Right renal pelvis (tissue), 4 donors: Measurements from ENCODE around the gene ZNF346. TPM values are rescaled to one million over a fixed set of nuclear protein-coding genes. Genes with fewer than 3 reads are reported as not detected.

Experiments
- DNase-seq, 4 donors: peaks; one replicate each; pipeline ENCODE4 v3.0.0-alpha.2; 2013; ENCODE audit warnings: low read depth in 4 of 4, low spot score in 3 of 4, missing footprints in 1 of 4
- polyA plus RNA-seq, 4 donors: library from polyadenylated mRNA; unstranded; fragments of 120-200 nt; gene quantifications; one replicate each; pipeline ENCODE4 v1.2.1, GENCODE V29; 2013; ENCODE audit not compliant: insufficient read length in 4 of 4

ZNF346 gene
- polyA plus RNA-seq, 4 donors, result 20.0 to 26.9 (median 23.3) TPM

DNA sequence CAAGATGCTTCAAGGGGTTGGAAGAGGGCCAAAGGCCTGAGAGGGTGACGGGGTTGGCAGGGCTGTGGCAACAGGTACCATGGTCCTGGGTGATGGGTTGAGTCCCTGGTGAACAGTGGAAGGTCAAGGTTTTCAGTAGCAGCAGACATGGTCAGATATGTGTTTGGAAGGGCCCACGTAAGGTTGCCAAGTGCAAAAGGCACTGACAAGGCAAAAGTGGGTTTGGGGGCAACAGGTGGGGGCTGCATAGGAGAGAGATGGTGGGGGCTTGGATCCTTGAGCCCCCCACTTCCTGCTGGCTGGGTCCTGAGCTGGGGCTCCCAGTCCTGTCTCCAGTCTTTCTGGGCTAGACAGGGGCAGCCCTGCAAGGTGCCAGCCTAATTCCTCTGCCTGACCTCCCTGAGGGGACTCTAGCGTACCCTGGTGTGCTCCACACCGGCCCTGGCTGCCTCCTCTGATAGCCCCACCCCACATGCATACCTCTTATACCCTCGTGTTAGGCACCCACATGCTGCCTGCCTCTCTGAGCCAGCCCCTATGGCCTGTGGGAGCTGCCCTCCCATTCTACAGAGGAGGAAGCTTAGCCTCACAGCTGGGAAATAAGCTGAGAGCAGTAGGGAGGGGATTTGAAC is 90.2 kb downstream of the ZNF346 start:
- DNase-seq, result no peak

DNA sequence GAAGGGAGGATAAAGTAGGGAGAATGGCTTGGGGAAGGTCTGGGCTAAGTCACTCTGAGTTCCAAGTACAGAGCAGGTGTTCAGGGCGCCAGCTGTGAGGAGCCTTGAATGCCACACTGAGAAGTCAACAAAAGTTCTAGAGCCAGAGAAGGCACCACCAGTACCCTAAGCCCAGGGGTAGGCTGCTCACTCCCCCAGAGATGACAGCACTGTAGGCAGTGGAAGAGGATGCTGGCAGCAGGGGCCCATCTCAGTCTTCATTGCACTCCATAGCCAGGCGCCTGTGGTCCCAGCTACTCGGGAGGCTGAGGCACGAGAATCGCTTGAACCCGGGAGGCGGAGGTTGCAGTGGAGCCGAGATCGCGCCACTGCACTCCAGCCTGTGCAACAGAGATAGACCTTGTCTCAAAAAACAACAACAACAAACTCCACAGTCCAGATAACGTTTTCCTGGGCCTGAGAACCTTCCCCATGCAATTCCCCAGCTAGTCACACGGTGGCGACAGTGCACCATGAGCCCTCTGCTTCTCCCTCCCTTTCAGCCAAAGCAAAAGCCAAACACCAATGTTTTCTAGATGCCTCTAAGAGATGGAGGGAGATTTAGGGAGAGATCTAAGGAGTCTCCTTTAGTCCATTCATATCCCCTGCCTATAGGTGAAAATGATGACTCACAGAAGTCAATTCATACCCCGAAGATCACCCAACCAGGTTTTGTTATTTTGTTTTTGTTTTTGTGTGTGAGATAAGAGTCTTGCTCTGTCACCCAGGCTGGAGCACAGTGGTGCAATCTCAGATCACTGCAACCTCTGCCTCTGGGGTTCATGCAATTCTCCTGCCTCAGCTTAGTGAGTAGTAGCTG is 91.3 kb downstream of the ZNF346 start:
- DNase-seq, result peak in 2 of 4 donors; percentile 55 to 71

DNA sequence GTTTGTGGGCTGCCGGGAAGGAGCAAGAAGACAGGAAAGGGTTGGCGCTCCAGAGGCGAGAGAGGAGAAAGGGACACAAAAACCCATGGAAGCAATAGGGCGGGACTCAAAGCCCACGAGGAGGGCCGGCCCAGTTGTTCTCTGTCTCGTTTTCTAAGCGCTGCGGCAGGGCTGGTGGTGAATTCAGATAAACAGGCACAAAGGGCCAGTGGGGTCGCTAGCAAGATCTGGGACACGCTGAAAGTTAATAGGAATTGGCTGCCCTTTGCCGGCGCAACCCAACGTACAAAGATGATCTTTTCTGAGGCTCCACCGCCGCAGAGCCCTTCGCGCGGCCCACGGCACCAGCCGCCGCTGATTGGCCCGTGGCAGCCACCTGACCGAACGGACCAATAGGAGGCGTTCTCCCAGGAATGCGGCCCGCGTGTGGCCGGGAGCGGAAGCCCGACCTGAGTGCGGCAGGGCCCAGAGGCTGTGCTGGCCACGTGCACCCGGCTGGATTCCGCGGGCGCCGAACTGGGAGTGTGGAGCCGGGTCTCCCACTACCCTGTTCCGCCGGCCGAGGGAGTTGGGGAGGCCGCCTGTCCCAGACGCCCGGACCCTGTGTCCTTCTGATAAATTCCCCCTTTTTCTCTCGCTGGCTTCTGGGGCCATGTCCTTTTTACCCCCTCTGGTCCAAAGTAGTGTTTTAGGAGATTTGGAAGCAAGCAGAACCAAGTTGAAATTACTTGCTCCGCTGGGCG is 94.3 kb downstream of the ZNF346 start:
- peak in 3 of 4 donors; percentile 65 to 77 (median 73) for DNase-seq

DNA sequence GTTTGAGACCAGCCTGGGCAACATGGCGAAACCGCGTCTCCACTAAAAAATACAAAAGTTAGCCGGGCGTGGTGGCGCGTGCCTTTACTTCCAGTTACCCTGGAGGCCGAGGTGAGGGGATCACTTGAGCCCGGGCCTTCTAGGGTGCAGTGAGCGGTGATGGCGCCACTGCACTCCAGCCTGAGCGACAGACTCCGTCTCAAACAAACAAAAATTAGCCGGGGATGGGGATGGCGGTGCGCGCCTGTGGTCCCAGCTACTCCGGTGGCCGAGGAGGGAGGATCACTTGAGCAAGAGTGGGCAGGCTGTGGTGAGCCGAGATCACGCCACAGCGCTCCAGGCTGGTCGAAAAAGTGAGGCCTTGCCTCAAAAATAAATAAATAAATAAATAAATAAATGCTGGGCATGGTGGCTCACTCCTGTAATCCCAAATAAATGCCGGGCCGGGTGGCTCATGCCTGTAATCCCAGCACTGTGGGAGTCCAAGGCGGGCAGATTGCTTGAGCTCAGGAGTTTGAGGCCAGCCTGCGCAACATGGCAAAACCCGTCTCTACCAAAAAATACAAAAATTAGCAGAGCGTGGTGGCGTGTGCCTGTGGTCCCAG is 95.0 kb downstream of the ZNF346 start:
- DNase-seq, result no peak

DNA sequence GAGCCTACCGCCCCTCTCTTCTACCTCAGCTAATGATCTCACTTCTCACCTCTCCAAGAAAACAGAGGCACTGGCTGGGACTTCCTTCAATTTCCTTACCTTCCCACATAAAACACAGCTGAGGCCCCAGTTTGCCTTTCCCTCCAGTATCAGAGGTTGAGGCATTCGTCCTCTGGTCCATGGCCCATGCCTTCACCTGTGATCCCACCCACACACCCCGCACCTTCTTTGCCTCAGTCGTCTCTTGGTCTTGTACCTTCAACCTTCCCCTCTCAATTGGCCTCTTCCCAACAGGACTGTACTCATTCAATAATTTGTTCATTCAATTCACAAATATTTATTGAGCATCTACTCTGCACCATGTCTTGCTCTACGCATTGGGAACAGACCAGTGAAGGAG is 100.1 kb downstream of the ZNF346 start:
- no peak for DNase-seq

DNA sequence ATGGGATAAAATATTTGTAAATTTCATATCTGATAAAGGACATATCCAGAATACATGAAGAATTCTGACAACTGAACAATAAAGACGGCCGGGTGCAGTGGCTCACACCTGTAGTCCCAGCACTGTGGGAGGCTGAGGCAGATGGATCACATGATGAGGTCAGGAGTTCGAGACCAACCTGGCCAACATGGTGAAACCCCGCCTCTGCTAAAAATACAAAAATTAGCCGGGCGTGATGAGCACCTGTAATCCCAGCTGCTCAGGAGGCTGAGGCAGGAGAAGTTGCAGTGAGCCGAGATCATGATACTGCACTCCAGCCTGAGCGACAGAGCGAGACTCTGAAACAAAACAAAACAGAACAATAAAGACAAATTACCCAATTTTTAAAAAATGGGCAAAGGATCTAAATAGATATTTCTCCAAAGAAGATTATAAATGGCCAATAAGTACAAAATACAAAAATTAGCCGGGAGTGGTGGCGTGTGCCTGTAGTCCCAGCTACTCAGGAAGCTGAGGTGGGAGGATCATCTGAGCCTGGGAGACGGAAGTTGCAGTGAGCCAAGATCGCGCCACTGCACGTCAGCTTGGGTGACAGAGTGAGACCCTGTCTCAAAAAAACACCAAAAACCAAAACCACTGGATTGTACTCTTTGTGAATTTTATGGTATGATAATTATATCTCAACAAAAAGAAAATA is 101.4 kb downstream of the ZNF346 start:
- DNase-seq, result no peak

DNA sequence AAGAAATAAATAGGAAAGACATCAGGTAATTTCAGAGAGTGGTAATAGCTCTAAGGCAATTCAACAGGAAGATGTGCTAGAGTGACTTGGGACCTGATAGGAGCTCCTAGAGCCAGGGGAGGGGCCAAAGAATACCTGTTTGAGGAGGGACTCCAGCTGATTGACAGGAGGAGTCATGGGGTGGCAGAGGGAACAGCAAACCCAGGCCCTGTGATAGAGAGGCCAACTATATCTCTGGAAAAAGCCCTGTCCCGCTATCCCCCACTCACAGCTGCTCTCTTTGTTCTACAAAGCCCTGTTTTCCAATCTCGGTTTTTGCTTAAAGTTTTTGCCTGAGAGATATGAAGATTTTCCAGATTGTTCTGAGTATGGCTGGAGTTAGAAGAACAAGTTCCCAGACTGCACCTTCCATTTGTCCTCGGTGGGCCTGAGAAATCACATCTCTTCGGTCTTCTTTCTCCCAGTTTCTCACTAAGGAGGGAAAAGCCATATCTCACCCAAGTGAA is 102.0 kb downstream of the ZNF346 start:
- no peak for DNase-seq

DNA sequence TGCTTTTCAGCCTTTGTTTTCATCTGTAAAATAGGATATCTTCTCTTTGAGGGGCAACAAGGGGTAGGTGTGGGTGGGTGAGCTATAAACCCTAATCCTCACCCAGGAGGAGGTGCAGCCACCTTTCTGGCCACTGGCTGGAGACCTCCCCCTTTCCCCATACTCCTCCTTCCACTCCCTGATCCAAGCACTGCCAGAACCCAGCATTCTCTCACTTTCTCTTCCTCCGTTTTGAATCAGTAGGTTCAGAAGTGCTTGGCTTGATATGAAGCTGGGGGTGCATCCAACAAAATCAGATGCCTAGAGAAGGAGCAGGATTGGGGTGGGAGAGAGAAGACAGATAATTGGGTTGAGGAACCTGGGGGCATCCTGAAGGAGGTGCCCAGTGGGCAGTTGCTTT is 104.3 kb downstream of the ZNF346 start:
- no peak for DNase-seq

DNA sequence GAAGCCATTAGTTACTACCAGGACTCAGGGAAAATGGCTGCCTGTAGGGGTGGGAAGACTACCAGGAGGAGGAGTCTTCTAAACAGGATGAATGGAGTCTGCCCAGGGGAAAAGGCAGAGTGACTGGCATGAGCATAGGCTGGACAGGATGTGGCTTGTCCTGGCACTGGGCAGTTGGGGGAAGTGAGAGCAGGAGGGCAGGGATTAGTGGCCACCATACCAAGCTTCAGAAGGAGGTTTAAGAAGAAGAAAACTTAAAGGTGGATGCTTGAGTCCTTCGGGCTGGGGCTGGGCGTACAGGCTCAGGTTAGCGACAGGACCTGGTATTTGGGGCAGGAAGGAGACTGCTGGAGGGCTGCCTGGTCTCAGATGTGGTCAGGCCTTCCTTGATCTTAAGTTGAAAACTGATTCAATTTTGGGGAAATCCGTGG is 106.1 kb downstream of the ZNF346 start:
- DNase-seq, result no peak

DNA sequence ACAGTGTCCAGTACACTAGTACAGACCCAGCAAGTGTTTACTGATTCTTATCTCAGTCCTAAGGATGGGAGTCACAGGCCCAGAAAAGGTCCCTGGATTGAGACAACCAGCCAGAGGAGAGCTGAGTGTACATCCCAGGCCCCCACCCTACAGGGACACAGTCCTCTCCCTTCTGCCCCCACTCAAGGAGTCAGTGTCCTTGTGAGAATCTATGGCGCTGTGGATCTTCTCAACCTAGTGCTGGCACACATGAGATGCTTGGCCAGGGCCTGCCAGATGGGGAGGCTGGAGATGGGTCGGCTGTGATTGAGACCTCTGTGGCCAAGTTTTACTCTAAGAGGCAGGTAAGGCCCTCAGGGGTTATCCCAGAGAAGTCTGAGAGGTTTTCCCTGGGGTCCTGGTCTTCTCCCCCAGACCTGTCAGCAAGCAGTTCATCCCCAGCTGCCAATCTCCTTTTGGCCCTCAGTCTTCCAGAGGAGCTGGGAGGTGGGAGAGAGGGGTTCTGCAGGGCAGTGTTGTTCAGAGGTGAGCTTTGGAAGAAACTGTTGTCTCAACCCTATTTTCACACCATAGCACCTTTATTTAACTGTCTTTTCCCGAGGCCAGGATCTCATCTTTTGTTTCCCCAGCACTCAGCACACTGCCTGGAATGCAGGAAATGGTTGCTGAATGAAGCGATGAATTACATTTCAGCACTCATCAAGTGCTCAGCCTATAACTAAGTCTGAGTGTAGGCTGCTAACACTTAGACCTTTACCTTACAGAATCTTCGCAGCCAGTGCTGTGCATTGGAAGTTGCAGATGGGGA is 107.9 kb downstream of the ZNF346 start:
- no peak for DNase-seq

Other genes starting within 250 kb of the ZNF346 start
- gene UNC5A, start 212.1 kb upstream of the ZNF346 start, polyA plus RNA-seq, result under 1 TPM; 0.11 to 0.38 (median 0.16) TPM
- 1 to 10 TPM in 1 of 4 donors, under 1 TPM in 3; 0.42 to 1.3 (median 0.60) TPM for gene HK3, start 123.3 kb upstream of the ZNF346 start, polyA plus RNA-seq
- 10 to 100 TPM; 36.7 to 42.4 (median 39.0) TPM for gene UIMC1, start 15.9 kb upstream of the ZNF346 start, polyA plus RNA-seq
- 10 to 100 TPM; 61.5 to 93.3 (median 63.3) TPM for gene FGFR4, start 64.2 kb downstream of the ZNF346 start, polyA plus RNA-seq
- gene NSD1, start 111.1 kb downstream of the ZNF346 start, polyA plus RNA-seq, result 10 to 100 TPM; 60.5 to 67.0 (median 64.6) TPM